HG03108 (cell line): Measurements from ENCODE around the gene TFDP2.

Source experiments
- ATAC-seq: cut with Tn5 transposase; IDR thresholded peaks from one replicate; pipeline ENCODE4 v1.9.1; 2021; ENCODE audit warnings: moderate library complexity; ENCODE audit not compliant: unreplicated experiment

Gene TFDP2

DNA sequence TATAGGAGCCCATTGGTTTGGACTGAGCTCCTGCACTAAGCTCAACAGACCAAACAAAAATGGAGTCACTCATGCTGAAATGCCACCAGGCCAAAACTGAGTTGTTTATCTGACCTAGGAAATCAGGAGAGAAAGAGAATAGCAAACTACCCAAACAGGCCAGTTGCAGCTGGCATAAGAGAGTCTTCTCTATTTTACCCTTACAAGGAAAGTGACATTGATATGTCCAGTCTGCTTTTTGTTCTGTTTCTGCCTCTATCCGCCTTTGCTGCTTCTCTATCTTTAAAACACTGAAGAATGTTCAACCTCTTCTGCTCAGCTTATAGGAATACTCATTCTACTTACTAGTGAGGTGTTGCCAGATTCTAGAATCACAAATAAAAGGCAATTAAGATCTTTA lies 177.8 kb downstream of the TFDP2 start:
- no peak for ATAC-seq

DNA sequence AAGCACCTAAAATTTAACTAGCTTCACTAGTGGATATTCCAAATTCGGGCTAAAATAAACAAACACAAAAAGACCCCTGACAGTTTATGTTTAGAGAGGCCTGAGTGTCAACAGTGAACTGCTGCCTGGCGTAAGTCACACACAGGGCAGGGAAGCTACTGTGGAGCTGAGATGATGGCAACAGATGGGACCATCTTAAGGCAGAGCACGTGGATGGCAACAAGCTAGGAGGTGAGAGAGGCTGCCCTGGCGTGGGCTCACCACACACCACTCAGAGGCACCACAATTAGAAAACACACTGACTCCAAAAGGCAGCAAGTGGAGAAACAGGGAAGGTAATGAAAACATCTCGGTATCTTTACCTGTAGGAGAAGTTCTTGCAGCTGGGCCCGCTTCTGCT lies 179.6 kb downstream of the TFDP2 start:
- ATAC-seq = no peak

DNA sequence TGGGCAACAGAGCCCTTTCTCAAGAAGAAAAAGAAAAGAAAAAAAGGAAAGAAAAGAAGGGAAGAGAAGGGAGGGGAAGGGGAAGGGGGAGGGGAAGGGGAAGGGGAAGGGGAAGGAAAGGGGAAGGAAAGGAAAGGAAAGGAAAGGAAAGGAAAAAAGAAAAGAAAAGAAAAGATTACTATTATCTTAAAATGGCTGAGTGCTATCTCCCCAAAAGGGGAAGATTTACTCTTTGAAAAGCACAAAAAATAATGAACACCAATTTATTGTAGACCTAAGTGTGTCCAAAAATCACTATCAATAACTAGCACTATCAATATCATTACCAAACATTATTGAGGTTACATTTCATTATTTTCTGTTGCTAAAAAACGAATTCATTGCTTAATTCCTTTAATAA lies 183.9 kb downstream of the TFDP2 start:
- ATAC-seq = no peak

DNA sequence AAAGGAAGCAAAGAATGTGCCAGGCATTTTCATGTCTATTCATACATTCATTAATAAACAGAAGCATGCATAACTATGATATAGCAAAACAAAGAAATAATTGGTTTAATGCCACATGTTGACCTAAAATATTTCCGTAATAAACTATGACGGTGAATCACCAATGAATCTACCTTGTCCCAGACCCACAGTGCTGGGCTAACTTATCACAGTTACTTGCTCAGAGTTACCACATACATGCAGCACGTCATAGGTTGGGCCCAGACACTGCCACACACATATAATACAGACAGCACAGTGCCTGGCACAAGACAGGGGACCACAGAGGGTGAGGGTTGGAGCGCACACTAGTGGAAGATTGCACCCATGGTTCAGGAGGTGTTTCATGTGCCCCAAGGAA lies 186.0 kb downstream of the TFDP2 start:
- ATAC-seq = no peak

GRCh38 chr3:141960731-141961130 lies 188.6 kb downstream of the TFDP2 start:
- no peak for ATAC-seq

DNA sequence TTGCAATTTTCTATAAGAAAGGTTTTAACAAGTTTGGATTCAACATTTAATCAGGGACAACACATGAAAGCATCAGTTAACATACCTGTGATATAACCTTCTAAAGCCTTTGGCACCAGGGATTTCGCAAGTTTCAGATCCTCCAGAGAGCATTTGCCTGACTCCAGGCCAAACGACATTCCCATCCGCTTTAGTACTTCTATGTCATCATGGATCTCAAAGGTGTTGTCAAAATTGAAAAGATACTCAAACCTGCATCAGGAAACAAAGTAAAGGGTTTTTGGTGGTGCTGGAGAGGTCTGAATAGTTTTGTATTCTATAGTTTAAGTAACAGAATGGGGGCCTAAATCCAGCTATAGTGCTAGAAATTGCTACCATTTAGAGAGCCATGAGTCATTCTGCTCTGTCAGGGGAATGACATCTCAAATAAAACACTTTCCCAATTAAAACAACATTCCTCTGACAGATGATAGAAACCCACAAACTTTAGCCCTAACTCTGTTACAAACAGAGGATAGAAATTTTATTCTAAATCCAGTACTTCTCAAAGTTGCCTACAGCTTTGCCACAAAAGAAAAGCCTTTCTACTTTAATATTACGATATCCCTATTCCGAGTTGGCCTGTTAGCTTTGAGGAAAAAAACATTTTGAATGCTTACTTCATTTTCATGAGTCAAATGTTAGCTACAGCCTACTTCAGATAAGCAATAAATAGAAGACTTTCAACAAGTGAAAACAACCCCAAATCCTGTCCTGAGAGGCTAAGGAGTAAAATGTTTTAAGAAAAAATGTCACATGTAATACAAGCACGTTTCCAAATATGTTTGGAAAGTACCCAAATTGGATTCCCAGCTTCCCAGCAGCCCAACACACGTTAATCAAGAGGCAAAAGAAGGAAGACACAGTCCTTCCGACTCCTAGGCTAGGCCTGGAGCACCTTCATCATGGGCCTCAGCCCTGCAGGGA lies 189.5 kb downstream of the TFDP2 start:
- ATAC-seq = no peak

- ATAC-seq = no peak
These were observed 194.2 kb downstream of the TFDP2 start for GRCh38 chr3:141955175-141955574.

GRCh38 chr3:141952611-141953010 lies 196.7 kb downstream of the TFDP2 start:
- no peak for ATAC-seq

- no peak for ATAC-seq
These were observed 198.5 kb downstream of the TFDP2 start for GRCh38 chr3:141950572-141951493.

DNA sequence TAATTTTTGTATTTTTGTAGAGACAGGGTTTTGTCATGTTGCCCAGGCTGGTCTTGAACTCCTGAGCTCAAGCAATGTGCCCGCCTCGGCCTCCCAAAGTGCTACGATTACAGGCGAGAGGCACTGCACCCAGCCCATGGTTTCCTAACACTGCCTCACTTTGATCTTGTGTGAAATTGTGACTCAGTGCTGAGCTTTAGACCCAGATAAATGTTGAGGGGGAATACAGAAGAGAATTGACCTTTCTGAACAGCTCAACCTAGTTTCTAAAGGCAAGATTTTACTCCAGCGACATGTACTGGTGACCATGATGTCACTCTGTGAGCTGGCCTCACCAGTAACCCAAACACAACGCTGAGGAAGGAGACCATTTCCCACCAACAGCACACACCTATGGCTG lies 199.4 kb downstream of the TFDP2 start:
- ATAC-seq = no peak

- ATAC-seq = no peak
These were observed 199.9 kb downstream of the TFDP2 start for GRCh38 chr3:141949399-141949798.

DNA sequence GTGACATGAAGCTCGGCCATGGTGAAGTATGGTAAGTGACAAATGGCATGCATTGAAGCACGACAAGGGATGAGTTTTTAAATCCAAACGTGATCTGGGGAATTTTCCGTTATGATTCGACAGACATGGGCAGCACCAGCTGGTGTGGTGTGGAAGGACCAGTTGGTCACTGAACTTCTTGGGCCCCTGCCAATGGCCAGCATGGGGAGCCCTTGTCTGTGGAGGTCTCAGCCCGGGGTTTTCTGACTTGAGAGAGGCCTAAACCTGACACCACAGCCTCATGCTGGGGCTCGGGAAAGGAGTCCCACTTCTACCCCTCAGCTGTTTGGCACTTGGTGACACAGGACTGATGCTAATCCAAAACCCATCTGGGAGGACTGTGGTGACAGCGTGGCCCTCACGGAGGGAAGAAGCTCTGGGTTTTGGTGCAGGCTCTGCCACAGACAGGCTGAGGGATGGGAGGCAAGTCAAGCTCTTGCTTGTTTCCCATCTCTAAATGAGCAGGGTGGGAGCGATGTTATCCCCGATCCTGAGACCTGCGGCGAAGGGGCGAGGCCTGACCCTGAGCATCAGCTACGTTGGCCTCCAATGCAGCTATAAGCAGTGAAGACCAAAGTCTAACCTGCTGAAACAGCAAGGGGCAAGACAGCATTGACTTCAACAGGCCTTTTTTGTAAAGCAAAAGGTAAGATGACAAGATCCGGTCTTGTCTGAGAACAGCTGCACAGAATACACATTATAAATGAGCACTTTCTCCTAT lies 203.4 kb downstream of the TFDP2 start:
- ATAC-seq = no peak

- ATAC-seq = no peak
These were observed 207.3 kb downstream of the TFDP2 start for GRCh38 chr3:141942006-141942405.

DNA sequence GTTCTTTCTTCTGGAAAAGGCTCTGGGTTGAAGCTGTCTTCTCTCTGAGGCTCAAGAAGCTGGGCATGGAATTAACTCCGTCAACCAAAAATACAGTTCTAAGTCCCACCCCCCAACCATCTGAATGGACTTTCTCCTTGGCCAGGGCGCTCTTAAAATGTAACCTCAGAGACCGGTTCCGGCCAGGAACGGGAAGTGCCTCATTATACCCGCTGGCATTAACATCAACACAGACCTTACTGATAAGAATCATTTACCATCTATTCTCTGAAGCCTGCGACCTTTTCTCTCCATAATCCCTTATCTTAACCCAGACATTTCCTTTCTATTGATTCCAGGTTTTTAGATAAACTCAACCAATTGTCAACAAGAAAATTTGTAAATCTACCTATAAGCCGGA lies 208.3 kb downstream of the TFDP2 start:
- ATAC-seq = no peak

- no peak for ATAC-seq
These were observed 209.1 kb downstream of the TFDP2 start for GRCh38 chr3:141940194-141940776.

DNA sequence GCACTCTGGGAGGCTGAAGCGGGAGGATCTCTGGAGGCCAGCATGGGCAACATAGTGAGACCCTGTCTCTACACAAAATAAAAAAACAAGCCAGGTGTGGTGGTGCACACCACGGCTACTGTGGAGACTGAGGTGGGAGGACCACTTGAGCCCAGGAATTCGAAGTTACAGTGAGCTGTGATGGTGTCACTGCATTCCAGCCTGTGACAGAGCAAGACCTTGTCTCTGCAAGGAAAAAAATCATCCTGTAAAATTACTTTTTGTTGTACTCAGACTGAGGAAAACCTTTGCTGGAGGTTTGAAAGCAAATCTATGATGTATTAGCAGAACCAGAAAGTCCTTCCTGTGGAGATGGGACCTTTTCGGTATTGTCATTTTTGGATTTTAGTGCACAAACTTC lies 209.6 kb downstream of the TFDP2 start:
- ATAC-seq = no peak

DNA sequence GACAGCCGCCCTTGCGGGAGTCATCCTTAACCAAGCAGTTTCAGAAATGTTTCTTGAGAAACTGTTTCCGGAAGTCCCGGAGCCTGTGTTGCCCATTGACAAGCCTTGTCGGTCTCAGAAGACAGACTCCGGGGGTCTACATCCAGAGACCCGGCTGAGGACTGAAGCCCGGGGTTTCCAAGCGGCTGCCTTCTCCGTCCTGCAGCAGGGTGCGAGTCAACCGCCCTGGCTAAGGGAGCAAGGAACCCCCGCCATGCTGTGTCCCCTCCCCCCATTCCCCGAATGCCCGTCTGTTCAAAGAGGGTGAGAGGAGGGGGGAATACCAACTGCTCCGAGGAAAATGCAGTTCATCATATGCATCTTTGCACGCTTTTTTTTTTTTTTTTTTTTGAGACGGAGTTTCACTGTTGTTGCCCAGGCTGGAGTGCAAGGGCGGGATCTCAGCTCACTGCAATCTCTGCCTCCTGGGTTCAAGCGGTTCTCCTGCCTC lies 211.3 kb downstream of the TFDP2 start:
- ATAC-seq = no peak

DNA sequence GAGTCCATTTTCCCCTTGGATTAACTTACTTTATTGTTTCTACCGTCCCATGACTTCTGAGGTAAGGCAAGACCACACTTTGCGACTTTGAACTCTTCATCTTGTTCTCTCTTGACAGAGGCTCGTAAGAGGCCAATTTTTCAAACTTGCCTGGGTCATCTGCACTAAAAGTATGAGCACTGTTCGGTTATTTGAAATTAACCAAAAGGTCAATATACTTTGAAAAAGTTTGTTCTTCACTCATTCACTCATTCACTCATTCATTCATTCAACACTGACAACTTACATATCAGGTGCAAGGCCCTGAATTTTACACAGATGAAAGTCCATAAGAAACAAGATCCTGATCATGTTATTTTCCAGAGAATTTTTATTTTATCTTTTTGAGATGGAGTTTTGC lies 215.0 kb downstream of the TFDP2 start:
- no peak for ATAC-seq

DNA sequence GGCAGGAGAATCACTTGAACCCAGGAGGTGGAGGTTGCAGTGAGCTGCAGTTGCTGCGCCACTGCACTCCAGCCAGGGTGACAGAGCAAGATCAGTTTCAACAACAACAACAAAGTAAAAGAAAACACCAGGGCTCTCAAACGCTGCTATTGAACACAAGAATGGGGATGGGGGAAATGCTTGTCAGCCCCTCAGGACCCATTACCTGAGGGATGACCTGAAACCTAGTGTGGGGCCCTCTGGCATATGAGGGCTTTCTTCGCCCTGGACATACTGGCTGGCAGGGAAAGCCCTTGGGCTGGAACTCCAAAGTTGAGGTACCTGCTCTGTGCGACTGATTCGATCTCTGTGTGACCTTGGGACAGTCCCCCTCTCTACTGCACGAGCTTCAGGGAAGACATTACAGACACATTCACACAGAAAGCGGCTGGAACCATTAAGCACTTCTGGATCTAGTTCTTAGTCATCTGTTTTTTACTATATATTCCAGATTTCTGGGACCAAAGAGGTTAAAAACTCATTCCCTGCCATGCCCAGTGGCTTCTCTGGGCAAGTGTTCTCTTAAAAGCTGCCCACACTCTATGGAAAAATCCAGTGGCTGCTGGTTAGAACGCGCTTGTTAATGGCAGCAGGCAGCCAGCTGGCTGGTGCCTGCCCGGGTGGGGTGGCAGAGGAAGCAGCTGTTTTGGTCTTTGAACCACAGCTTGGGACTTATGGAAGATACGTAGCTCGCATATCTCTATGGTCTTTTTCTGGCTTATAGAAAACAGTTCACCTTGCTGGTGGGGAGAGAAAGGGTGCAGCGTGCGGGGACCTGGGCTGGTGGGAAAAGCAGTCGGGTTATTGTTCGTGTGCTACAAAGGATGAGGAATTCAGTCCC lies 215.7 kb downstream of the TFDP2 start:
- no peak for ATAC-seq

GRCh38 chr3:141930801-141931200 lies 218.5 kb downstream of the TFDP2 start:
- ATAC-seq = no peak
